ENCODE results near the gene WFDC12. TPM values are rescaled to one million over a fixed set of nuclear protein-coding genes. Genes with fewer than 3 reads are reported as not detected.

WFDC12 gene
- total RNA-seq (not detected in 2 replicates), polyA plus RNA-seq (not detected in 2 replicates), polyA minus RNA-seq (not detected in 2 replicates), Bru-seq, nascent RNA (not detected), BruChase-seq, experiment 1, labeled RNA remaining after a 6-hour chase (not detected), BruChase-seq, experiment 2, labeled RNA remaining after a 2-hour chase (not detected)
- polyA plus RNA-seq (2011; cell fraction: cytosol; rRNA removed): not detected in 2 replicates
- polyA plus RNA-seq (2011; cell fraction: nucleus; rRNA removed): not detected in 2 replicates
- polyA plus RNA-seq (2012): not detected in 2 replicates
- not detected for polyA minus RNA-seq (2011; cell fraction: cytosol; rRNA and poly(A)+ RNA removed)
- not detected in 2 replicates for polyA minus RNA-seq (2011; cell fraction: nucleus; rRNA and poly(A)+ RNA removed)
- long read RNA-seq: 0 reads

- no peak within 1 kb of the TSS for H3K9ac ChIP-seq (replicated peaks; ENCODE audit: extremely low read depth, insufficient read depth, low read length)
- H3K9me3 ChIP-seq (replicated peaks; ENCODE audit: control insufficient read depth, insufficient read depth, low read length): no peaks in the 10 kb centered on the region
- ChIA-PET POLR2A (no interaction called here), CTCF (interaction anchor here (0.5 to 1.7 kb wide), 4 partner anchors 9 to 221 kb away, joined by 3 to 8 read pairs (median 4); partner anchors contain the start of gene WFDC5)
- TF ChIP-seq POLR2A (IDR thresholded peaks at IDR 0.05; ENCODE audit: low read depth, low read length) (no peak), FOS (IDR thresholded peaks at IDR 0.05; ENCODE audit: borderline replicate concordance, insufficient read depth, low read length) (no peak), MAX (IDR thresholded peaks at IDR 0.05; ENCODE audit: insufficient read depth, insufficient read length) (no peak), GATA2 (IDR thresholded peaks at IDR 0.05; ENCODE audit: insufficient read depth, insufficient read length, low read depth, low read length) (no peak), MYC (IDR thresholded peaks at IDR 0.05; ENCODE audit: low read depth, low read length) (no peak), POLR2AphosphoS5 (IDR thresholded peaks at IDR 0.05; ENCODE audit: insufficient read depth, low read depth, low read length) (no peak)
- H3K9me1 ChIP-seq (replicated peaks; ENCODE audit: control insufficient read depth, extremely low read depth, insufficient read depth, low read length): no peaks in the 10 kb centered on the region
- BruUV-seq (replicated peaks): no TSS peak
- H4K20me1 ChIP-seq (replicated peaks; ENCODE audit: control insufficient read depth, extremely low read depth, insufficient read depth, low read length): no peaks in the 10 kb centered on the region
- no peak within 1 kb of the TSS for H3K27ac ChIP-seq (ENCODE audit: insufficient read depth, low read depth, low read length)
- no peak within 1 kb of the TSS for H2AFZ ChIP-seq (ENCODE audit: low read depth, low read length)
- H3K4me2 ChIP-seq (ENCODE audit: insufficient read depth, low read length): no peak within 1 kb of the TSS
- DNase-seq (ENCODE audit: low read depth, low spot score) (no peak), FAIRE-seq (no peak)
- peaks cover 7 to 16% of the 10 kb centered on the region in 2 experiments for H3K27me3 ChIP-seq (ENCODE audit: control insufficient read depth in 2 of 2, insufficient read depth in 2 of 2, low read length in 2 of 2)
- H3K36me3 ChIP-seq (ENCODE audit: control insufficient read depth in 2 of 2, extremely low read depth in 1 of 2, insufficient read depth in 2 of 2, low read length in 2 of 2): no peaks in the 10 kb centered on the region
- no peaks in the 10 kb centered on the region for H3K79me2 ChIP-seq (ENCODE audit: control insufficient read depth, insufficient read depth, low read length)
- H3K4me3 ChIP-seq (replicated peaks in 1 of 3; ENCODE audit: insufficient read depth in 1 of 3, low read depth in 1 of 3, low read length in 3 of 3): no peak within 1 kb of the TSS
- no peaks in the 10 kb centered on the region for H3K4me1 ChIP-seq (ENCODE audit: control insufficient read depth, extremely low read depth, insufficient read depth, low read length)
- dilution Hi-C loops (cut with MboI; ENCODE audit: extremely low pct_ligation_motif_present, low sequenced_read_pairs) (no loop called here), intact Hi-C loops (cut with micrococcal nuclease) (no loop called here)
Measured at GRCh38 chr20:45124365-45124764, at the start of gene WFDC12. Gene WFDC12, minus strand, starts transcription at chr20:45124465. Its CDS starts 18 bp downstream, at chr20:45124447.

GRCh38 chr20:45173522-45173921, 49.3 kb upstream of the WFDC12 start:
- H2AFZ ChIP-seq (ENCODE audit: low read depth, low read length): no peak overlapping the region
- H3K4me2 ChIP-seq (ENCODE audit: insufficient read depth, low read length): no peak overlapping the region
- DNase-seq (ENCODE audit: low read depth, low spot score) (no peak), FAIRE-seq (no peak)
- no peaks in the 10 kb centered on the region for H3K9me3 ChIP-seq (replicated peaks; ENCODE audit: control insufficient read depth, insufficient read depth, low read length)
- intact Hi-C loops (cut with micrococcal nuclease) (no loop called here), dilution Hi-C loops (cut with MboI; ENCODE audit: extremely low pct_ligation_motif_present, low sequenced_read_pairs) (no loop called here)
- ChIA-PET CTCF (interaction anchor here (0.7 kb wide), 1 partner anchor 11 kb away, joined by 3 read pairs; no protein-coding TSS in a partner anchor), POLR2A (no interaction called here)
- no peak overlapping the region for H3K4me3 ChIP-seq (replicated peaks in 1 of 3; ENCODE audit: insufficient read depth in 1 of 3, low read depth in 1 of 3, low read length in 3 of 3)
- no peak overlapping the region for H3K9ac ChIP-seq (replicated peaks; ENCODE audit: extremely low read depth, insufficient read depth, low read length)
- no peak overlapping the region for H3K27ac ChIP-seq (ENCODE audit: insufficient read depth, low read depth, low read length)
- TF ChIP-seq POLR2A (IDR thresholded peaks at IDR 0.05; ENCODE audit: low read depth, low read length) (no peak), GATA2 (IDR thresholded peaks at IDR 0.05; ENCODE audit: insufficient read depth, insufficient read length, low read depth, low read length) (no peak), MYC (IDR thresholded peaks at IDR 0.05; ENCODE audit: low read depth, low read length) (no peak), CTCF (IDR thresholded peaks at IDR 0.05; ENCODE audit: extremely low read depth in 1 of 2, insufficient read depth in 1 of 2, low read depth in 1 of 2, low read length in 2 of 2) (no peak), JUN (IDR thresholded peaks at IDR 0.05; ENCODE audit: borderline replicate concordance, insufficient read depth, insufficient read length, low read depth) (no peak)
- no peaks in the 10 kb centered on the region for H3K36me3 ChIP-seq (ENCODE audit: control insufficient read depth in 2 of 2, extremely low read depth in 1 of 2, insufficient read depth in 2 of 2, low read length in 2 of 2)
- H3K79me2 ChIP-seq (ENCODE audit: control insufficient read depth, insufficient read depth, low read length): no peaks in the 10 kb centered on the region
- BruUV-seq (replicated peaks): no TSS peak
- H3K9me1 ChIP-seq (replicated peaks; ENCODE audit: control insufficient read depth, extremely low read depth, insufficient read depth, low read length): no peaks in the 10 kb centered on the region
- H3K27me3 ChIP-seq (ENCODE audit: control insufficient read depth in 2 of 2, insufficient read depth in 2 of 2, low read length in 2 of 2): peaks cover 2 to 9% of the 10 kb centered on the region in 2 experiments
- H4K20me1 ChIP-seq (replicated peaks; ENCODE audit: control insufficient read depth, extremely low read depth, insufficient read depth, low read length): no peaks in the 10 kb centered on the region
- no peaks in the 10 kb centered on the region for H3K4me1 ChIP-seq (ENCODE audit: control insufficient read depth, extremely low read depth, insufficient read depth, low read length)

Measured in endothelial cell of umbilical vein (primary cell).